Bronchial epithelial cell (primary cell): Measurements from ENCODE around the gene LRRC1. TPM values are rescaled to one million over a fixed set of nuclear protein-coding genes. Genes with fewer than 3 reads are reported as not detected.

Experiments
- DNase-seq: peaks from one replicate; pipeline ENCODE4 v3.0.0-alpha.2; 2010; ENCODE audit warnings: low read depth
- FAIRE-seq: peaks from 2 replicates; lab custom pipeline; 2011; peaks lifted over from hg19 to GRCh38; lab: Jason Lieb, UNC
- H3K27me3 ChIP-seq: 2 replicates; pipeline ENCODE4 v1.5.1; 2011; ENCODE audit warnings: low read length; ENCODE audit not compliant: control insufficient read depth, insufficient read depth
- H3K36me3 ChIP-seq: 2 replicates; pipeline ENCODE4 v1.5.1; 2011; ENCODE audit warnings: low read length; ENCODE audit not compliant: control insufficient read depth, insufficient read depth
- H3K4me3 ChIP-seq: 2 replicates; pipeline ENCODE4 v1.5.1; 2011; ENCODE audit warnings: mild to moderate bottlenecking, low read depth, low read length, control low read depth
- CTCF ChIP-seq: IDR thresholded peaks from 2 replicates; pipeline ENCODE4 v1.5.1; 2011; ENCODE audit warnings: mild to moderate bottlenecking, moderate library complexity, low read length, control low read depth, inconsistent platforms; ENCODE audit not compliant: insufficient read depth, severe bottlenecking
- total RNA-seq: library from RNA; depleted of rRNA; stranded (reverse); fragments of >200 nt; gene quantifications from 2 replicates; pipeline ENCODE4 v1.2.1, GENCODE V29; 2014

Gene LRRC1
- total RNA-seq, 1 donor from 2014 or later = 19.7 TPM

GRCh38 chr6:53858913-53859312 is 64.1 kb downstream of the LRRC1 start:
- no peak overlapping the region for H3K4me3 ChIP-seq
- H3K27me3 ChIP-seq = no peaks in the 10 kb centered on the region
- no peaks in the 10 kb centered on the region for H3K36me3 ChIP-seq
- no peak for TF ChIP-seq CTCF
- FAIRE-seq (no peak), DNase-seq (no peak)

GRCh38 chr6:53860511-53860910 is 65.7 kb downstream of the LRRC1 start:
- FAIRE-seq = no peak
- Histone ChIP-seq H3K4me3 (no peak overlapping the region), H3K36me3 (no peaks in the 10 kb centered on the region), H3K27me3 (no peaks in the 10 kb centered on the region)
- no peak for TF ChIP-seq CTCF
- DNase-seq = no peak

GRCh38 chr6:53861518-53861917 is 66.7 kb downstream of the LRRC1 start:
- FAIRE-seq (no peak), DNase-seq (peak; percentile 43)
- Histone ChIP-seq H3K36me3 (no peaks in the 10 kb centered on the region), H3K4me3 (no peak overlapping the region), H3K27me3 (no peaks in the 10 kb centered on the region)
- no peak for TF ChIP-seq CTCF

- no peak for TF ChIP-seq CTCF
- H3K4me3 ChIP-seq = no peak overlapping the region
- no peaks in the 10 kb centered on the region for H3K36me3 ChIP-seq
- H3K27me3 ChIP-seq = no peaks in the 10 kb centered on the region
- FAIRE-seq (no peak), DNase-seq (peak; percentile 25)
Observed at GRCh38 chr6:53862662-53863462, 68.1 kb downstream of the LRRC1 start.

GRCh38 chr6:53864781-53865180 is 70.0 kb downstream of the LRRC1 start:
- no peaks in the 10 kb centered on the region for H3K36me3 ChIP-seq
- H3K4me3 ChIP-seq = no peak overlapping the region
- no peaks in the 10 kb centered on the region for H3K27me3 ChIP-seq
- no peak for TF ChIP-seq CTCF
- DNase-seq (no peak), FAIRE-seq (no peak)
